ENCODE data around the gene EED.
A peak's percentile ranks its signal among the peaks of the same experiment; 100 is the strongest.
"Not testable (repeated sequence)": the region's sequence is repeated elsewhere in the genome, so short reads cannot be mapped to it uniquely, and the experiment has no call there.

Gene EED

DNA sequence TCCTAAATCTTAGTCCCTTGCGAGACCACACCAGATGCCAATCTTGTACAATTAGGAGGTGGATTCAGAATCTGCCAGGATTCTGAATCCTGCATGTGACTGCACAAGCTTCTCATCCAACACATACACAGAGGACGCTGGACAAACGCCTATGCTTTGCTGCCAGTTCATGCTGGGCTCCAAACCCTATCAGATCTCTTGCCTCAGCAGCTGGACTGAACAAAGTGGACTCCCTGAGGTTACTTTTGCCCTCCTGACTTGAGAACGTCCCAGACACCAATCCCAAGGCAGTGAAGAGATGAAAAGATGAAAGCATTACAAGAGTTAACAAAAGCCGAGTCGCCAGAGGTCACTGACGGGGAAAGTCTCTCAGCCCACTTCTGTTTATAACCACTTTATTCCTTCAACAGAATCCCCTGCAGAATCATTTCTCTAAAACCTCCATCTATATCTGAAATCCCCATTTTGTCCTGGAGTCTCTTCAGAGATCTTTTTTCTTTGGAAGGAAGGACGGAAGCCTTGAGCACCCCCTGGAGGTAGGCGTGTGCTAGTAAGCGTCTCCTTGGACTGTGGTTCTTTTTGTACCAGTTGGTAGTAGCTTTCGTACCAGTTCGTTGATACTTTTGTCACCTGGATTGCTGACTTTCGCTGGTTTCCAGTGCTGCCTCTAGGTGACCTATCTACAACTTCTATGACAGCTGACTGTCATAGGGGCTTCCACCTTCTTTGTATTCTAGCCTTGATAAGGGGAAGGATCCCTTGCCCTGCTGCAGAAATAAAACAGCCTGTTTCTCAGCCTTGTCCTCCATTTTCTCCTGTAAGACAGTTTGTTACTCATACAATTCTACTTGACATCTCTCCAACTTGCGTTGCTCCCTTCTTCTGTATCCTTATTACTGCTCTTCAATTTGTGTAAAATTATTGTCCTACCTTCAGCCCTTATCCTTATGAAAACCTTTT is 26.1 kb upstream of the EED start:
- peak in 2 of 3 donors; percentile 64 to 75 for DNase-seq (ENCODE audit: low read depth in 2 of 3, low spot score in 1 of 3)

DNA sequence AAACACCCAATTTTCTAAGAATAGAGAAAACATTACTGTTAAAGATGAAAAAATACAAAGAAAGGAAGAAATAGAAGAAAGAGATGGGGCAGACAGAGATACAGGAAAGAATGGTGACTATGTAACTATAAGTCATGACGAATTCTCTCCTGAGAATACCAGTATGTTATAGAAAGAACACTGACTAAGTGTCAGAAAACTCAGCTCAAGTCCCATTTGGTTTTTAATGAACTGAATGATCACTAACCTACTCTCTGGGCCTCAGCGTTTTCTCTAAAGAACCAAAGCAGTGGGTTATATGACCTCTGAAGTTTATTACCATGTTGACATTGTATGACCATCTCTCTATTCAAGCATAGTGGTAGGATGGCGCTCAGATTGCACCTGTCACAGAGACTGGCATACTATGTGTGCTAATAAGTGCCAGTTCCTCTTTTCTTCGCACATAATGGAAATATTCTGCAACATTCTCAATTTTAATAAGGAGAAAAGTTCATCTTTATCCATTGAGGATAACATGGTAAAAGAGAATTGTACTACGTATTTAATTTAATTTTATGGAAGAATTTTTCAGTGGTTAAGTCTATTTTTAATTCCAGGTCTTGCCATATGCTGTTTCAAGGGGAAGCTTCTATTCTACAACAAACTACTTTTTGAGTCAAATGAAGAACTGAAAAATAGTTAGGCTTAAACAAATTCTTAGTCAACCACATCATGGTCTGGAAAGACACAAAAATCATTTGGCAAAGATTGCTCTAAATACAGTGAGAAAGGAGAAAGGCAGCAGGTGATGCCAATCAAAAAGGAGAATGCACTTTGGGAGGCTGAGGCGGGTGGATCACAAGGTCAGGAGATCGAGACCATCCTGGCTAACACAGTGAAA is 25.0 kb upstream of the EED start:
- DNase-seq (ENCODE audit: low read depth in 2 of 3, low spot score in 1 of 3) = no peak

DNA sequence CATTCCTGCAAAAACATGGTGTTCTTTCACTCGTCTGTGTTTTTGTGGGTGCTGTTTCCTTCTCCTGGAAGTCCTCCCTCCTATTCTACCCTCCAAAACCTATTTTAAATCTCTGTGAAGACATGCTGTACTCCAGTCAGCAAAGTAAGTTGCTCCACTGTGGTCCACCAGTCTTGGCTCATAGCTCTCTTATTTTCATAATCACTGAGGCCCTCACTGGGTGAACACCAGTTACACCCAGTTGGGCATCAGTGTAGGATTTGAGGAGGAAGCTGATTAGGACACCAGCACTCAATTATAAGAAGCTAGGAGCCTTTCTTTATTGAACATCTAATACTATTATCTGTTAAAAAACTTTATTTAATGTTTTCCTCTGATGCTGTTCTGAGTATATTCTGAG is 23.9 kb upstream of the EED start:
- DNase-seq (ENCODE audit: low read depth in 2 of 3, low spot score in 1 of 3) = no peak

DNA sequence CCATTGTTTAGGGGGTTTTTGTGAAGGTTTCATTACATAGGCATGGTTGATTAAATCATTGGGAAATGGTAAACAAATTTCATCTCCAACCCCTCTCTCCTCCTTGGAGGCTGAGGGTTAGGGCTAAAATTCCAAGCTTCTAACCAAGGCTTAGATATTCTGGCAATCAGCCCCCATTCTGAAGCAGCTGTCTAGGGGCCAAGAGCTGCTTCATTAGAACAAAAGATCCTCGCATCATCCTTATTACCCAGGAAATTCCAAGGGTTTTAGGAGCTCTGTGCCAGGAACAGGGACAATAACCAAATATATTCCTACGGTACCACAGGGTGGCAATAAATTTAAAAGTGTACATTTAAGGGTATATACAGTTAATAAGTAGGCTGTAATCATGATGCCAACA is 22.5 kb upstream of the EED start:
- no peak for DNase-seq (ENCODE audit: low read depth in 2 of 3, low spot score in 1 of 3)

DNA sequence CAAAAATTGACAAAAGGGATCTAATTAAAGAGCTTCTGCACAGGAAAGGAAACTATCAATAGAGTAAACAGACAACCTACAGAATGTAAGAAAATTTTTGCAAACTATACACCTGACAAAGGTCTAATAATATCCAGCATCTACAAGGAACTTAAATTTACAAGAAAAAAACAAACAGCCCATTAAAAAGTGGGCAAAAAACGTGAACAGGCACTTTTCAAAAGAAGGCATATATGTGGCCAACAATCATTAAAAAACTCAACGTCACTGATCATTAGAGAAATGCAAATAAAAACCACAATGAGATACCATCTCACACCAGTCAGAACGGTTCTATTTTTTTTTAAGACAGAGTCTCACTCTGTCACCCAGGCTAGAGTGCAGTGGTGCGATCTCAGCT is 20.0 kb upstream of the EED start:
- not testable (repeated sequence) for DNase-seq (ENCODE audit: low read depth in 2 of 3, low spot score in 1 of 3)

DNA sequence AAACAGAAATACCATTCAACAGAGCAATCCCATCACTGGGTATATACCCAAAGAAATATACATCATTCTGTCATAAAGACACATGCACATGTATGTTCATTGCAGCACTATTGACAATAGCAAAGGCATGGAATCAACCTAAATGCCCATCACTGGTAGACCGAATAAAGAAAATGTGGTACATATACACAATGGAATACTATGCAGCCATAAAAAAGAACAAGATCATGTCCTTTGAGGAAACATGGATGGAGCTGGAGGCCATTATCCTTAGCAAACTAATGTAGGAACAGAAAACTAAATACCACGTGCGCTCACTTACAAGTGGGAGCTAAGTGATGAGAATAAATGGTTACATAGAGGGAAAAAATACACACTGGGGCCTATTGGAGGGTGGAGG is 19.2 kb upstream of the EED start:
- DNase-seq (ENCODE audit: low read depth in 2 of 3, low spot score in 1 of 3) = not testable (repeated sequence)

DNA sequence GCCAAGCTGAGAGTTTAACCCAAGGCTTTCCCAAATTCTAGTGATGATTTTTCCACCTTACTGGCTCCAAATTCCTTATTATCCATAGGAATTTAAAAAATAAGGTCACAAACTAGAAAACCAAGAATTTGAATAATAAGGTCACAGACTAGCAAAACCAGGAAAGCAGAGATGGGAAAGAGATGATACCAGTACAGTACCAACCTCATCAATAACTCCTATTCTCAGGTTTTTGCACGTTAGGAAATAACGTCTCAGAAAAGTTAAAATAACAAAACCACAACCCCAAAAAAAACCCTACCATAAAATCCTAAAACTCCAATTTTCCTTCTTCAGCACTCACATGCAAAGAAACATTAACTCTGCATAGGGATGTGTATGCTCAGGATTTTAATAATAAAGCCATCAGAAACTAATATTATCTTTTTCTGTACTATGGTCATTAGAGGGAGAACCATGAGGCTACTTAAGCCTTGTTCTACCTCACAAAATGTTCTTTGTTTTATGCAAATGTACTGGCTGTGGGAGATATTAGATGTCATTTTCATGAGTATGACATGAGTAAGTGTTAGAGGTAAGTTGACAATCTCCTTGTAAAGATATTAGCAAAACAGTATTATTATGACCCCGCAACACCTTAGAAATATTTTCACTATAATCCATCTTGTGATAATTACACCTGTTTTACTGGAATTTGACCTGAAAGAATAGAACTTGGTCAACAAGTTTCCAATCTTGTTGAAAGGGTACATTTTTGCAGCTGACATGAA is 16.1 kb upstream of the EED start:
- no peak for DNase-seq (ENCODE audit: low read depth in 2 of 3, low spot score in 1 of 3)

DNA sequence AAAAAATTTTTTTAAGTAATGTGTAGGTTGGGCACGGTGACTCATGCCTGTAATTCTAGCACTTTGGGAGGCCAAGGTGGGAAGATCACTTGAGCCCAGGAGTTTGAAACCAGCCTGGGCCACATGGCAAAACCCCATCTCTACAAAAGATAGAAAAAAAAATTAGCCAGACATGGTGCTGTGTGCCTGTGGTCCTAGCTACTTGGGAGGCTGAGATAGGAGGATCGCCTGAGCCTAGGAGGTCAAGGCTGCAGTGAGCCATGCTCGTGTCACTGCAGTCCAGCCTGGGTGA is 15.6 kb upstream of the EED start:
- peak in 2 of 3 donors; percentile 58 to 61 for DNase-seq (ENCODE audit: low read depth in 2 of 3, low spot score in 1 of 3)

DNA sequence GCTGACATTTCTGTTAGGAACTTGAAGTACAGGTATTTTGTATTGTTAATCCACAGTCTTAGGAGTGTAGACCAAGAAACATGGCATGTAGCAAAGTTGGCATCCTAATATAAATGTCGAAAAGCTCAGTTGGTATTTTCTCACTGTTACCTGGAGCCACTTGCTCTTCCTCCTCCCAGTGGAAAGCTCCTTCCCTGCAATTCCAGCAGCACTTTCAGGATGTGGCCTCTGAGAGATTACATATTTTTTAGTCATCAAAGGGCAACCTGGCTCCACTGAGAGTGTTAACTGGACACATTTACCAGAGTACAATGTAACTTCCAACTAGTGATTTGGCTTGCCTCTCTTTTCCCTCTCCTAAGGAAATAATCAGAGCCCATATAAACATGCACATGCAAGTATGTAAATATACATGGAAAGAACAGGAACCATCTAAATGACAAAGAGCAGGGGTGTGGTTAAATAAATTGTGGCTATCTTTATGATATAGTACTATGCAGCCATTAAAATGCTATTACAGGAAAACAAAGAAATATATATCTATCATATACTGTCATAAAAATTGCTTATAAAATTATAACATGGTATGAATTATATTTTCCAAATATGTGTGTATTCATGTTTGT is 14.3 kb upstream of the EED start:
- no peak for DNase-seq (ENCODE audit: low read depth in 2 of 3, low spot score in 1 of 3)

DNA sequence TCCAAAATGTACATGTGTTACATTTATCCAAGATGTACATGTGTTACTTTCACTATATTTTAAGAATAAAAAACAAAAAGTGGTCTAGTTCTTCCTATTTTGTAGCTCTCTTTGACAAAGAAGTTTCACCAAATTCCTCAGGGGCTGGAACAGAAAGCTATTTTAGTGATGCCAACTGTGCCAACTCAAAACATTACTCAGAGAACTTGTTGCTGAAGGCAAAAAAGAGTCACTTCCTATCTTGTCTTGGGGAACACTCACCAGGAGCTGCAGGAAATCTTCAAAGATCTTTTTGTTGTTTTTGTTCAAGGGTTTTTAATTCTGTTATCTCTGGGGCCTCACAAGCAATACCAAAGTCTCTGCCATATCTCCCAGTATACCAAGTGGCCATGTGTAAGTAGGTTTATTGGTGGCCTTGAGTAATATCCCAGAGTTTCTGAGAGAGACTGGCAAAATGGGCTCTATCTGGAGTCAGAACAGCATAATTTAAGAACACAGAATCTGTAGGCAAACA is 13.6 kb upstream of the EED start:
- DNase-seq (ENCODE audit: low read depth in 2 of 3, low spot score in 1 of 3) = no peak

DNA sequence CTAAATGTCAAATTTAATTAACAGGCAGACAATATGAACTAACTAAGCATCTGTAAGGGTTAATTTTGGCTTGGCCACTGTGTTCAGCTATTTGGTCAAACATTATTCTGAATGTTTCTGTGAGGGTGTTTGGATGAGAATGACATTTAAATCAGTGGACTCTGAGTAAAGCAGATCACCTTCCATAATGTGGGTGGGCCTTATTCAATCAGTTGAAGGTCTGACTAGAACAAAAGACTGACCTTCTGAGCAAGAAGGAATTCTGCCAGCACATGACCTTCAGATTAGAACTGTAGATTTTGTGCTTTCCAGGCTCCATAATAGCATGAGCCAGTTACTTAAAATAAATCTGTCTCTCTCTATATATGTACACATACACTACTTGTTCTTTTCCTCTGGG is 12.0 kb upstream of the EED start:
- DNase-seq (ENCODE audit: low read depth in 2 of 3, low spot score in 1 of 3) = no peak

DNA sequence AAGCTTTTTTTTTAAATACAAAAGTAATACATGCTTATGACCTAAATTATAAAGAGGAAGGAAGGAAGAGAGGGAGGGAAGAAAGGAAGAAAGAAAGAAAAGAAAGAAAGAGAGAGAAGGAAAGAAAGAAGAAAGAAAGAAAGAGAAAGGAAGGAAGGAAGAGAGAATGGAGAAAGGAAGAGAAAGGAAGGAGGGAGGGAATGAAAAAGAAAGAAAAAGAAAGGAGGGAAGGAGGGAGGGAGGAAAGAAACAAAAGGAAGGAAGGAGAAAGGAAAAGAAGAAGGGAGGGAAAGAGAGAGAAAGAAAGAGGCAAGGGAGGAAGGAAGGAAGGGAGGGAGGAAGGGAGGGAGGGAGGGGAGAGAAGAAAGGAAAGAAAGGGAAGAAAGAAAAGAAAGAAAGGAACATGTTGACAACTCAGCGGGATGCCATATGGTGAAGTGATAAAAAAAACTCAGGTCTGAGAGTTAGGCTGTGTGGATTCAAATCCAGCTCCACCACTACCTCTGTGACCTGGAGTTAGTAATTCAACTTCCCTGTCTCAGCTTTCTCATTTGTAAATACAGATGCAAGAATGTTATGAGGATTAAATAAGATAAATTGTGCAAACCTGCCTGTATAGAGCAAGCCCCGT is 9.6 kb upstream of the EED start:
- DNase-seq (ENCODE audit: low read depth in 2 of 3, low spot score in 1 of 3) = no peak

DNA sequence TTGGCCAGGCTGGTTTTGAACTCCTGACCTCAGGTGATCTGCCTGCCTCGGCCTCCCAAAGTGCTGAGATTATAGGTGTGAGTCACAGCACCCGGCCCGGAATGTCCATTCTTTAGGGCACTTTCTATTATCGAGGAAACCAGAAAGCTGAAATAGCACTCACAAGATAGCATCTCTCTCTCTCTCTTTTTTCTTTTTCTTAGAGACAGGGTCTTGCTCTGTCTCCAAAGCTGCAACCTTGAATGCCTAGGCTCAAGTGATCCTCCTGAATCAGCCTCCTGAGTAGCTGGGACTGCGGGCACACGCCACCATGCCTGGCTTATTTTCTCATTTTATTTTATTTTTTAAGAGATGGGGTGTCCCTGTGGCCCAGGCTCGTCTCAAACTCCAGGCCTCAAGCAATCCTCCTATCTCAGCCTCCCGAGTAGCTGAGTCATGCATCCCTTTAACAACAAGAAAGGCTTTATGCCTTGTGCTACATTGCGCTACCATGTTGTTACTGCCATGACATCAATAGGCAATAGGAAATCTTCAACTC is 7.2 kb upstream of the EED start:
- DNase-seq (ENCODE audit: low read depth in 2 of 3, low spot score in 1 of 3) = no peak

DNA sequence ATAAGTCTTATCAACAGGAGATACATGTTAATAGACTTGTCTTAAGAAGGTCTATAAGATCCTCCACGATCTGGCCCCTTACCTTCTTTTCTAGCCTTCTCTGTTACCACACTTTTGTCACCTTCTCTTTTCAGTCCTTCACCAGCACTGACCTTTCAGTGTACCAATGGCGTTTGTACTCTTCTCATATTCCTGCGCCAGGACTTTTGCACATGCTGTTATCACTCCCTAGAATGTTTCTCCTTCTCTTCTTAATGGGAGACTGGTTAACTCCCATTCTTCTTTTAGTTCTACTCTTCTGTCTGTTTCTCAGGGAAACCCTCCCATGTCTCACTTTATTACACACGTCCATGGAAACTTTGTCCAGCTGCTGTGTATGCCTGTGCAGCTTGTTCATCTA is 4.4 kb upstream of the EED start:
- DNase-seq (ENCODE audit: low read depth in 2 of 3, low spot score in 1 of 3) = no peak

DNA sequence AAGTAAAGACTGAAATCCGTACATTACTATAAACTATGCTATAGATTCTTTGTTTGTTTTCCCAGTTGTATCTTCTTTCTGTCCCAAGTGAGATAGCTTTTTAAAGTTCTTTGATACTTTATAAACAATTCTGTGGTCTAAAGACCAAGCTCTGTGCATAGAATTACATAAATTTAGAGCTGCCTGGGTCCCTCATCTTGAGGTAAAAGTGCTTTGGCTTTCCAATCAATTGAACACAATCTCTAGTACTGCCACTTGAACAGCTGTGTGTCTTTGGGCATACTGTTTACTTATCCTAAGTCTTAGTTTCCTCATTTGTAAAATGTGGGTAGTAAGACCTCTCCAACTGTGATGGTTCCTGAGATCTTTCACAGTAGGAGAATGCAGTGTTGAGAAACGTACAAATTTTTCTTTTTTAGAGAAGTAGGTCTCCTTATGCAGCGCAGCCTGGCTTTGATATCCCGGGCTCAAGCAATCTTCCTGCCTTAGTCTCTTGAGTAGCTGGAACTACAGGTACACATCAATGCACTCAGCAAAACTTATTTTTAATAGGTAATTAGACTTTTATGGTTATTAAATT is 2.5 kb upstream of the EED start:
- no peak for DNase-seq (ENCODE audit: low read depth in 2 of 3, low spot score in 1 of 3)

DNA sequence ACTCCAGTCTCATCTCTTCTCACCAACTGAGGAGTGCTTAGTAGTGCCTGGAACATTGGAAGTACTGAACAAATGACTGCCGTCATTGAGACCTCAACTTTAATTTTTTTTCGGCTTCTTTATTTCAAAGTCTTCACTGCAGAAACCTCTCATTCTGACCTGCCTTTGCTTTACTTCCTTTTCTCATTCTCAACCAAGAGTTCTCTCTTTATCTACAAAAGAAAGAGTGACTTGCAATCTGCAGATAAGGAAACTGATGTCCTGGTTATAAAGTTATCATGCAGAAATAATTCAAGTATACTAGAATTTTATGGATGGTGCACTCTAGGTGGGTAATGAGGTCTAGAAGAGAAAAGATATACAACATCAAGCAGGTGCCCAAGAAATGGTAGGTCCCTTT is 1.2 kb upstream of the EED start:
- no peak for DNase-seq (ENCODE audit: low read depth in 2 of 3, low spot score in 1 of 3)

DNA sequence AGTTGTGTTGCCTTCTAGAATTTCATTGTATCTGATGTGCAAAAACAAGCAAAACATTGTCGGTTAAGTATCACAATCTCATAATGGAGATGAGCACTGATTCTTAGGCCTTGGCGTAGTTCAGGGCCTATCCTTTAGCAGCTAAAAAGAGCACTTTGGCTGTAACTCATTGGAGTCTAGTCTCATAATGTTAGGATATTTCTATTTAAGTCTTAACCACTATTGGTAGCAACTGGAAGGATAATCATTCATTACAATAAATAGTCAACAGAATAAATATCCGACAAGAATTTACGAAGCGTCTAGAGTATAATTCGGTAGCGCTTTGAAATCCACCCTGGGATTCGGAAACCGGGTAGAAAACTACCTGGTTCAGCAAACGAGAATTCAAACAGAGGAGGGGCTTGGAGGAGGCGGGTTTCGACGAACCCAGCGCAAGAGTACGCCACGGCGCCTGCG is 461 bp upstream of the EED start:
- peak in 2 of 3 donors; percentile 84 to 88 for DNase-seq (ENCODE audit: low read depth in 2 of 3, low spot score in 1 of 3)

DNA sequence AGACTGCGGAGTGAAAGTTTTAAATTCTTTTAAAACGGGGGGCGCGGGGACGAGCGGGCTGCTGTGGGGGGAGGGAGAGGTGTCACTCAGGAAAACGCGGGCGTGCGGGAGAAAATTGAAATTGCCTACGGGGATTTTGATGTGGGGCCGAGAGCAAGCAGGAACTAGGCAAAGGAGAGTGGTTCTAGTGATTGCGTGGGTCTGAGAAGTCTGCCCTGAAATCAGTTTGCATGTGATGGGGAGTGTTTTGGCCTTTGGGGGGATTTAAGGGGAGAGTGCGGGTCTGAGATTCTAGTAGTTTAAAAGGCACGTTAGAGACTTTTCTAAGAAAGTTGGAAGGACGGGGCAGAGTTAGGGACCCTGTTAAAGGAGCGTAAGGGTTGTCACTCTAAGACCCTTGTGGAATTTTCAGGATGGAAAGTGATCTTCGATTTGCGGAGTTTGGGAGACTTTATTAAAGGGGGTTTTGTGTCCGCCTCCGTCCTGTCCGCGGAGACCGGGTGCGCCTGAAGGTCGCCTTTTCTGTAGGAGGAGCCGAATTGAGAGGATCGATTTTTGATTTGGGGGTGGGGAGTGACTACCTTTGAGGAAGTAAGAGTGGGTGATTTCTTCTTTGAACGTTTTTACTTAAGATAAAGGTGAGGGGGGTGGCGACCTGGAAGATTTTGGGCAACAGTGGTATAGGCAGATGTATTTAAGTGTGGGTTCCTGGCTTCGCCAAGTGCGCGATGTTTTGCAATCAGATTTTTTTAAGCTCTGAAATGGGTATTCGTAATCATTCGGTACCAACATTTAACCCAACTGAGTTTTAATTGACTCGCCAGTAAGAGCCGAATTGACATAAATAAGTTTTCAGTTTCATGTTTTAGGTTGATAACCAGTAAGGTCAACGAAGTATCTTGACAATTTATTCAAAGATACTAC is 1.1 kb downstream of the EED start:
- DNase-seq (ENCODE audit: low read depth in 2 of 3, low spot score in 1 of 3) = peak in 1 of 3 donors; percentile 34

DNA sequence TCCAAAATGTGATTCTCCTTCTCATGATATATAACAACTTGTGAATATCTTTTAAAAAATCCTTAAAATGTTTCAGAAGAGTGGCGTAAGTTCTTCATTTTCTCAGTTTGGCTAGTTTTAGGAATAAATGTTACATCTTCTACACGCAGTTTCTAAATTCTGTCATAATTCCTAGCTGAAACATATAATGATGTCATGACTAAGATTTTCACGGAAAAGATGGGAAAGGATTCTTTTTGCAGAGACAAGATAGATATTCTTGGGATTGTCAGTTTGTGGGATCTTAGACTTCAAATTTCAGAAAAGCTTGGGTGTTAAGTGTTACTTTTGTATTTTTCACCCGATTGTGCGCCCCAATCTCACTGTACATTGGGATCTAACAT is 1.7 kb downstream of the EED start:
- DNase-seq (ENCODE audit: low read depth in 2 of 3, low spot score in 1 of 3) = no peak
